Activated T-cell treated with anti-CD3 and anti-CD28 coated beads for 24 hours (primary cell): ENCODE measurements around the gene SLC35E1.
A peak's percentile ranks its signal among the peaks of the same experiment; 100 is the strongest.
"Not testable (repeated sequence)": the region's sequence is repeated elsewhere in the genome, so short reads cannot be mapped to it uniquely, and the experiment has no call there.

Experiments
- DNase-seq: peaks from one replicate; pipeline ENCODE4 v3.0.0-alpha.2; 2020; ENCODE audit warnings: low read depth

SLC35E1 gene

DNA sequence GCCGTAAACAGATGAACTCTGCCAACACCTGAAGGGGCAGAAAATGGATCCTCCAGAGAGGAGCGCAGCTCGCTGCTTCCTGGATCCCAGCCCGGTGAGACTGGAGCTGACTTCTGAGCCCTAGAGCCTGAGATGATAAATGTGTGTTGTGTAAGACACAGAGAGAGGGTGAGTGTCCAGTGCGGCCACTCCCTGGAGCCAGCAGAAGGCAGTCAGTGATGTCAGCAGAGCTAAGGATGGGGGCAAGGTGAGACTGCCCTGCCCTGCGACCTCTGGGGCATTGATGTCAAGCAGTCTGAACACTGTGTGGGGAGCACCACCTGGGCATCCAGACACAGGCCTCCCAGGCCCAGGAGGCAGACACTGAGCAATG lies 9.7 kb upstream of the SLC35E1 start:
- no peak for DNase-seq

GRCh38 chr19:16581145-16581970 lies 9.1 kb upstream of the SLC35E1 start:
- DNase-seq = no peak

GRCh38 chr19:16579381-16579780 lies 7.2 kb upstream of the SLC35E1 start:
- DNase-seq = no peak

DNA sequence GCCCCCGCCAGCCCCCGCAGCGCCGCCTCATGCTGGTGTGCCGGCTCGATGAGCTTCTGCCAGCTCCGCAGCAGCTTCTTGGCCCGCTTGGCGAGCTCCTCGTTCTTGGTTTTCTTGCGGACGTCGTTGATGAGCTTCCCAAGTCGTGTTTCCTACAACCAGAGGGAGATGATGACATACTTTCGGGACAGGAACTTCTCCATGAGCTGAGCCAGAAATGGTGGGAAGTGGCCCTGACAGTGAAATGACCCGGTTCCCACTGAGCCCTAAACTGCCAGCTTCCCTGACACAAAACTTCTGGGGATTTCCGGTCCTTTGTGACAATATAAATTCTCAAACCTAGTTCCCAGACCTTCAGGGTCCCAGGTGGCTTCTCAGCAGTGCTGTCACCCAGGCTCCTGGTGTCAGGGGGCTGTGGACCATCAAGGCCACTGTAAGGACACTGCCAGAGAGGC lies 5.3 kb upstream of the SLC35E1 start:
- no peak for DNase-seq

DNA sequence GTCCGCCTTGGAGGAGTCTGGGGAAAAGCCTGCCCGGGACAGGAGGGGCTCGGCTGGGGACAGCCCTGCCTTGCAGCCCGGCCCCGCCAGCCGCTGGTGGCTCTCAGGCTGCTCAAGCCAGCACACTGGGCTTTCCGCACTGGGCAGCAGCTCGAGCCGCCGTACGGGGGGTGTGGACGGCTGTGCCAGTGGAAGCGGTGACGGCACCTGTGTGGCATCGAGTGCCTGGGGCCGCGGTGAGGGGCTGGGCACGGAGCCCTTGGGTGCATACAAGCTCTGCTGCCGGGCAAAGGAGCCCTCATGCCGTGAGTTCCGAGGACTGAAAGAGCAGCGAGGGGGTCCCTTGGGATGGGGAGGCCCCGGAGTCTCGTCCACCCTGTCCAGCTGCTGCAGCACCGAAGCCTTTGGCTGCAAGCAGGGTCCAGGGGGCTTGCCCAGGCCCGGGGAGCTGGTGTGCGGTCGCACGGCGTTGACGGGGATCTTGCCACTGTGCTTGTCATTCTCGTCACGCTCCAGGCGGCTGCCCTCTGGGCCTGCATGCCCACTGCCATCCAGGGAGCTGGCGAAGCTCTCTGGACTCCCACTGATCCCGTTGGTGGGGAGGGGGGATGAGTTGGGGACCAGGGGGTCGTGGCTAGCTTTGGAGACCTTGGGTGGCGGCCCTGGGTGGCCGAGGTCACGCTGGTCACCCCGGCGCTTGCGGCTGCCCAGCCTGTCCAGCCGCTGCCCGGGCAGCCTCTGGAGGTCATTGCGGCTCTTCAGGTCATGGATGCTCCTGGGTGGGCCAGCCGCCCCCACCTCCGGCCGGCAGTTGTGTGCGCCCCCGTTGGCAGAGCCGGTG lies 4.7 kb upstream of the SLC35E1 start:
- no peak for DNase-seq

- no peak for DNase-seq
These were observed 3.9 kb upstream of the SLC35E1 start for GRCh38 chr19:16575861-16576689.

DNA sequence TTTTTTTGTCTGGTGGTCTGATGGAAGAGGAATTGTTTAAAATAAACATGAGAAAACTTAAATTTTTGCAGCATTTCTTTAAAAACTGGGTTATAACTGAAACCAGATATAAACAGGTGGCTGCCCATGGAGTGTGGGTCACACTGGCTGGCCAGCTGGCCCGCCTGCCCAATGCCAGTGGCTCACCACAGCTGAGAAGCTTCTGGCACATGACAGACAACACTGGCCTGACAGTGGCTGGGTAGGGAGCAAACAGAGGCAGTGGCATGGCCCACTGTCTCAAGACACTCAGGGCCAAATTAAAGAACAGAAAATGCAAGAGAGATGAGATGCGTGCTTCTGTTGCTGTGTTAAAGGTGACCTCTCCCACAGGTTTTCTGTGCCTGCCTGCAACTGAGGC lies 3.1 kb upstream of the SLC35E1 start:
- DNase-seq = no peak

GRCh38 chr19:16573925-16574324 lies 1.7 kb upstream of the SLC35E1 start:
- DNase-seq = no peak

- DNase-seq = no peak
These were observed 1.1 kb upstream of the SLC35E1 start for GRCh38 chr19:16573296-16573695.

DNA sequence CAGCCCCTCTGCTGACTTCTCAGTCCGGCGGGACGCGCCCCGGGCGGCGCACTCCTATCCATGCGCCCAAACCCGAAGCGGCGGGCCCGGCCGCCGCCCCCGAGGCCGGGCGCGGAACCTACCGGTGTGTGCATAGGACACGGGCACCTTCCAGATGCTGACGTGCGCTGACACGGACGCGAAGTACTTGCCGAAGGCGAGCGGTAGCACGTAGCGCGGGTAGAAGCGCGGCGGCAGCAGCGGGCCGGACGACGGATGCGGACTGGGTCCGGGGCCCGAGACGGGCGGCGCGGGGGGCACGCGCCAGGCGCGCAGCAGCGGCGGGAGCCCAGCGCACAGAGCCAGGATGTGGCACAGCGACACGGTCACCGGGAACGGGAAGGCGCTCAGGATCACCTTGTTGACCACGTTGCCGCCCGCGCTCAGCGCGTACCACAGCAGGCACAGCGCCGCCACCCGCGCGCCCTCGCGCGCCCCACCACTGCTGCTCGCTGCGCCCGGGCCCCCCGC lies 338 bp downstream of the SLC35E1 start:
- no peak for DNase-seq

GRCh38 chr19:16571283-16571682 lies 932 bp downstream of the SLC35E1 start:
- DNase-seq = no peak

GRCh38 chr19:16569609-16570320 lies 2.5 kb downstream of the SLC35E1 start:
- no peak for DNase-seq

DNA sequence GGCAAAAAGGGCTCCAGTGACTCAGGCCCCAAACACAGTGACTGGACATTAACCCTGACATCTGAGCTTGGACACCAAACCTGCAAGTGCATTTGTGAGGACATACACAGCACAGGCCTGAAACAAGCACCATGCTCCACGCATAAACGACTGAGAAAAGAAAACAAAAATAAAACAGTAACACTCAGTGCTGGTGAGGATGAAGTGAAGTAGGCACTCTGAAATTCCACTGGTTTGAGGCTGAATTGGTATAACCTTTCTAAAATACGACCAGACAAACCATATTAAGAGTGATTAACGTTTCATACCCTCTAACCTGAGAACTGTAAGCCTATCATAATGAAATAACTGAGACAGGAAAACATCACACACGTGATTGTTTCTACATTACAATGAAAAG lies 5.5 kb downstream of the SLC35E1 start:
- no peak for DNase-seq

DNA sequence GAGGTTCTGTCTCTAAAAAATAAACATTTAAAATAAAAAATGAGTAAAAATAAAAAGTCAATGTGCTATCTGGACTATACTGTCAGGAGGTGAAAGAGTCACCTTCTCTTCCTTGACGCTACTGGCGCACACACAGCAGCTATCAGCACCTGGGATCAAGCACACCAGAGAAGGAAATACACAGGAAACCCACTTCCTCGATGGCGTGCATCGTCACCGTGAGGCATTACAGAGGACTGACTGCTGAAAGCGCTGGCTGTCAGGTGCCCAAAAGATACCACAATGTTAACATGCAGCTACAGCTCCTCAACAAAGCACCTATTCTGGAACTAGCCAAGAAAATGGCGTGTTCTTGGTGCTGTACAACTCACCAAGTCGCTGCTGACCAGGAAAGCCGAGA lies 6.1 kb downstream of the SLC35E1 start:
- DNase-seq = peak; percentile 57

DNA sequence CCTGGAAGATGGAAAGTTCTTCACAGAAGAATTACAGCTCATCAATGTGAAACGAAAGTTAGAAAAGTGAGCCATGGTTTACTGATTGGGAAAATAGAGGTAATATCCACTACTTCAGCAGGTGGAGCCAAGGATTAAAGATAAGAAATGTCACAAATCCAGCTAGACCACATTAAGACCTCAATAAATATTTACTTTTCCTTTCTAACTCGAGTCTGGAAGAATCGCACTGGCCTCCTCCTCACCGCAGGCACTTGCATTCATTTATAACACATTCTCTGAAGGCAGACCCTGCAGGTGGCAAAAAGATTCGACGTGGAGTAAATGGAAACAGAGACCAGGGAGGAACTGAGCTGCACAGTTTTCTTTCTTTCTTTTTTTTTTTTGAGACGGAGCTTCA lies 7.4 kb downstream of the SLC35E1 start:
- DNase-seq = no peak

- DNase-seq = no peak
These were observed 9.6 kb downstream of the SLC35E1 start for GRCh38 chr19:16562608-16563025.

GRCh38 chr19:16561382-16561781 lies 10.8 kb downstream of the SLC35E1 start:
- no peak for DNase-seq

GRCh38 chr19:16559780-16560276 lies 12.4 kb downstream of the SLC35E1 start:
- DNase-seq = no peak

GRCh38 chr19:16554776-16555175 lies 17.4 kb downstream of the SLC35E1 start:
- DNase-seq = no peak

DNA sequence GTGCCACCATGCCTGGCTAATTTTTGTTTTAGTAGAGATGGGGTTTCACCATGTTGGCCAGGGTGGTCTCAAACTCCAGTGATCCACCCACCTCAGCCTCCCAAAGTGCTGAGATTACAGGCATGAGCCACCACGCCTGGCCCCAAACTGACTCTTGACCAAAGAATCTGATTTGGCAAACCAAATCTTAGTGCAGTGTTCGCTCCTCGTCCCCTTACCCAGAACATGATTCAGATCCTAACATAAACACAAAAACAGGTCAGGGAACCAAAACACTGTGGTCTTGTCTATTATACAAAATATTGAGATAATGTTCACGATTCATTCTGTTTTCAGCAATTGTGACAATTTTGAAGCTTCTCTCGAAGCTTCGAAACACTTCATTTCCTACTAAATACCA lies 20.3 kb downstream of the SLC35E1 start:
- DNase-seq = not testable (repeated sequence)

DNA sequence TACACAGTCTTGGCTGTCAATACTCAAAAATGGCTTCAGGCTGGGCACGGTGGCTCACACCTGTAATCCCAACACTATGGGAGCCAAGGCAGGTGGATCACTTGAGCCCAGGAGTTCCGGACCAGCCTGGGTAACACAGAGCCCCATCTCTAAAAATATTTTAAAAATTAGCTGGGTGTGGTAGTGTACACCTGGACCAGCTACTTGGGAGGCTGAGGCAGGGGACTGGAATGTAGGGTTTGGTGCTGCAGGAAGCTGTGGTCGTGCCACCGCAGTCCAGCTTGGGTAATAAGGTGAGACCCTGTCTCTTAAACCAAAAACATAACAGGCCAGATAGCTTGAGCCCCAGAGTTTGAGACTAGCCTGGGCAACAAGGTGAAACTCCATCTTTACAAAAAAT lies 23.3 kb downstream of the SLC35E1 start:
- no peak for DNase-seq
